Measurements from ENCODE around the gene NPHS1.
"Not testable (repeated sequence)": the region's sequence is repeated elsewhere in the genome, so short reads cannot be mapped to it uniquely, and the experiment has no call there.

The NPHS1 gene

GRCh38 chr19:35813043-35813890 is 39.0 kb downstream of the NPHS1 start:
- no peak for DNase-seq (ENCODE audit: low read depth in 1 of 2, low spot score in 1 of 2)

GRCh38 chr19:35812220-35813042 is 39.9 kb downstream of the NPHS1 start, which contains the start of gene PRODH2:
Gene PRODH2, minus strand, starts transcription at chr19:35812845. Its CDS starts 40 bp downstream, at chr19:35812805.
- DNase-seq (ENCODE audit: low read depth in 1 of 2, low spot score in 1 of 2): no peak

GRCh38 chr19:35811317-35812219 is 40.7 kb downstream of the NPHS1 start:
- DNase-seq (ENCODE audit: low read depth in 1 of 2, low spot score in 1 of 2): no peak

- no peak for DNase-seq (ENCODE audit: low read depth in 1 of 2, low spot score in 1 of 2)
Measured at GRCh38 chr19:35807633-35808032, 44.7 kb downstream of the NPHS1 start.

- DNase-seq (ENCODE audit: low read depth in 1 of 2, low spot score in 1 of 2): no peak
Measured at GRCh38 chr19:35806597-35806996, 45.7 kb downstream of the NPHS1 start.

GRCh38 chr19:35805526-35806102 is 46.7 kb downstream of the NPHS1 start:
- DNase-seq (ENCODE audit: low read depth in 1 of 2, low spot score in 1 of 2): no peak

GRCh38 chr19:35801828-35802227 is 50.5 kb downstream of the NPHS1 start:
- no peak for DNase-seq (ENCODE audit: low read depth in 1 of 2, low spot score in 1 of 2)

GRCh38 chr19:35797663-35798062 is 54.6 kb downstream of the NPHS1 start:
- no peak for DNase-seq (ENCODE audit: low read depth in 1 of 2, low spot score in 1 of 2)

GRCh38 chr19:35796645-35797542 is 55.4 kb downstream of the NPHS1 start:
- no peak for DNase-seq (ENCODE audit: low read depth in 1 of 2, low spot score in 1 of 2)

GRCh38 chr19:35795564-35795963 is 56.7 kb downstream of the NPHS1 start:
- DNase-seq (ENCODE audit: low read depth in 1 of 2, low spot score in 1 of 2): not testable (repeated sequence)

- no peak for DNase-seq (ENCODE audit: low read depth in 1 of 2, low spot score in 1 of 2)
Measured at GRCh38 chr19:35793381-35794165, 58.7 kb downstream of the NPHS1 start.

- no peak for DNase-seq (ENCODE audit: low read depth in 1 of 2, low spot score in 1 of 2)
Measured at GRCh38 chr19:35792888-35793287, 59.4 kb downstream of the NPHS1 start.

GRCh38 chr19:35792312-35792711 is 60.0 kb downstream of the NPHS1 start:
- DNase-seq (ENCODE audit: low read depth in 1 of 2, low spot score in 1 of 2): no peak

- DNase-seq (ENCODE audit: low read depth in 1 of 2, low spot score in 1 of 2): no peak
Measured at GRCh38 chr19:35791814-35792279, 60.5 kb downstream of the NPHS1 start.

- DNase-seq (ENCODE audit: low read depth in 1 of 2, low spot score in 1 of 2): no peak
Measured at GRCh38 chr19:35790981-35791813, 61.1 kb downstream of the NPHS1 start.

GRCh38 chr19:35789978-35790944 is 62.0 kb downstream of the NPHS1 start:
- DNase-seq (ENCODE audit: low read depth in 1 of 2, low spot score in 1 of 2): no peak

Measured in activated CD4-positive, alpha-beta T cell treated with anti-CD3 and anti-CD28 coated beads, Interleukin-2, amount 50 U/mL, for 24 hours (primary cell).